Kidney (tissue), 14 donors: ENCODE data around the gene EPS8L1. TPM values are rescaled to one million over a fixed set of nuclear protein-coding genes. Genes with fewer than 3 reads are reported as not detected.
"Not testable (repeated sequence)": the region's sequence is repeated elsewhere in the genome, so short reads cannot be mapped to it uniquely, and the experiment has no call there.

ENCODE experiments used
- DNase-seq, 5 donors: peaks; one replicate each; pipeline ENCODE4 v3.0.0-alpha.2; 2013 to 2020
- FAIRE-seq: peaks from 2 replicates; lab custom pipeline; 2012; peaks lifted over from hg19 to GRCh38; lab: Jason Lieb, UNC
- H3K27ac ChIP-seq, 2 donors: one replicate each; pipeline ENCODE4 v1.7.0; 2013; ENCODE audit warnings: low read depth in 2 of 2, low read length in 2 of 2, inconsistent platforms in 1 of 2
- H3K27me3 ChIP-seq: one replicate; pipeline ENCODE4 v1.7.1; 2013; ENCODE audit warnings: low read length, inconsistent platforms; ENCODE audit not compliant: control insufficient read depth, insufficient read depth
- H3K36me3 ChIP-seq, 3 donors: one replicate each; pipeline versions ENCODE4 v1.7.0 to v1.7.1; 2013; ENCODE audit warnings: low read length in 3 of 3, control low read depth in 1 of 3, inconsistent platforms in 1 of 3; ENCODE audit not compliant: insufficient read depth in 3 of 3, control insufficient read depth in 2 of 3
- H3K4me1 ChIP-seq, 3 donors: one replicate each; pipeline versions ENCODE4 v1.7.0 to v1.7.1; 2013; ENCODE audit warnings: low read length in 3 of 3, inconsistent platforms in 1 of 3, low read depth in 1 of 3; ENCODE audit not compliant: control insufficient read depth in 2 of 3, insufficient read depth in 2 of 3
- H3K4me3 ChIP-seq, 3 donors: one replicate each; pipeline versions ENCODE4 v1.7.0 to v1.8.1; 2013; ENCODE audit warnings: low read length in 3 of 3, control low read depth in 1 of 3, inconsistent platforms in 1 of 3
- H3K9ac ChIP-seq, 3 donors: one replicate each; pipeline versions ENCODE4 v1.7.0 to v1.7.1; 2013; ENCODE audit warnings: low read length in 3 of 3, control low read depth in 1 of 3, inconsistent platforms in 1 of 3
- H3K9me3 ChIP-seq, 3 donors: one replicate each; pipeline versions ENCODE4 v1.7.0 to v1.7.1; 2013; ENCODE audit warnings: low read length in 3 of 3, control low read depth in 1 of 3, inconsistent platforms in 1 of 3; ENCODE audit not compliant: control insufficient read depth in 2 of 3, insufficient read depth in 1 of 3
- CTCF ChIP-seq: IDR thresholded peaks from 3 replicates; pipeline ENCODE4 v1.5.1; 2012; ENCODE audit warnings: mild to moderate bottlenecking, moderate library complexity, borderline replicate concordance; ENCODE audit not compliant: insufficient read depth; ENCODE audit errors: extremely low read depth
- intact Hi-C: fragments of 100-400 bp; cut with DNase I; formaldehyde crosslinking; loops from one replicate; pipeline ENCODE4 v1.11.1; 2022
- polyA plus RNA-seq: library from polyadenylated mRNA; stranded (reverse); fragments of 350-450 nt; fragmentation: Illumina TruSeq; extraction: RNeasy Lipid Tissue Mini Kit (QIAGEN cat#74804); gene quantifications from one replicate; pipeline ENCODE4 v1.2.3, GENCODE V29; 2014; ENCODE audit warnings: low read depth, low replicate concordance; ENCODE audit not compliant: insufficient read depth
- total RNA-seq: library from RNA; stranded (reverse); fragmentation: NEBNext Ultra II Directional; extraction: Animal tissue kit (Norgen Biotek cat#: 25700); gene quantifications from one replicate; pipeline ENCODE4 v1.2.1, GENCODE V29; 2021
- donor health status: control.
- donor health status: control.
- donor health status: control.
- donor health status: control.
- donor health status: control.
- donor health status: DM: yes; HTN: yes; CAD: no.
- donor health status: Normal renal cell carcinoma (clear cell type).

The EPS8L1 gene
- total and polyA plus RNA-seq, 2 donors from 2014 or later, result 45.4 to 95.0 TPM

DNA sequence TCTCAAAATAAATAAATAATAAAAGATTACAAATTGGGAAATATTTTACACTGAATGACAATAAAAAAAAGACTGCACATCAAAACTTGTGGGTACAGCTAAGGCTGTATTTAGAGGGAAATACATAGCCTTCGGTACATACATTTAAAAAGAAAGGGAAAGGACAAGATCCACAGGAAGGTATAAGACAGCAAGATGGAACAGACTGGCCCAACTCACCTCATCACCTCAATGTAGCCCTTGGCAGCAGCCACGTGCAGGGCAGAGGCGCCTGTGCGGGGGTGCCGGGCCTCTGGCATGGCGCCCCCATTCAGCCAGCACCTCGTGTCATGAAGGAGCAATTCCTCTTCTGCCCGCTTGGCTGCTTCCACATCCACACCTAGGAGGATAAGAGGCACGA lies 27.5 kb downstream of the EPS8L1 start:
- no peak overlapping the region for H3K9ac ChIP-seq
- no peaks in the 10 kb centered on the region for H3K4me1 ChIP-seq
- H3K4me3 ChIP-seq, result no peak overlapping the region
- FAIRE-seq (no peak), DNase-seq (no peak)
- intact Hi-C loops, result no loop called here
- no peak for TF ChIP-seq CTCF
- no peaks in the 10 kb centered on the region for H3K9me3 ChIP-seq
- peaks cover 2 to 12% (median 5%) of the 10 kb centered on the region in 3 donors for H3K36me3 ChIP-seq
- no peak overlapping the region for H3K27ac ChIP-seq
- H3K27me3 ChIP-seq, result no peaks in the 10 kb centered on the region

DNA sequence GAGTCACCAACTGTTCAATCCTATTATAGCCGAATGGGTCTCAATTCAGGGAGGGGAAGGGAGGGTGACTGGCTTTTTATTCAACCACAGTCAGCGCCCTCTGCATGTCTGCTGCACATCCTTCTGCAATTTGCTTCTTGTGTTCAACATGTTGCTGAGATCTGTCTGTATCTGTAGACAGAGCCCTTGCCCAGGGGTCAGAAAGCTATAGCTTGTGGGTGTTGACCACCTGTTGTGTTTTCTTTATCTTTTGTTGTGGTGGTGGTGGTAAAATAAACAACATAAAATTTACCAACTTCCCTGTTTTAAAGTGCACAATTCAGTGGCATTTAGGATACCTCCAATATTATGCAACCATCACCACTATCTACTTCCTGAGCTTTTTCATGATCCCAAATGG lies 29.6 kb downstream of the EPS8L1 start:
- no peak for TF ChIP-seq CTCF
- intact Hi-C loops, result no loop called here
- no peaks in the 10 kb centered on the region for H3K27me3 ChIP-seq
- H3K4me3 ChIP-seq, result no peak overlapping the region
- H3K9ac ChIP-seq, result no peak overlapping the region
- H3K36me3 ChIP-seq, result peaks cover 2 to 17% (median 9%) of the 10 kb centered on the region in 3 donors
- H3K9me3 ChIP-seq, result no peaks in the 10 kb centered on the region
- no peak for FAIRE-seq
- no peak for DNase-seq
- H3K27ac ChIP-seq, result no peak overlapping the region
- H3K4me1 ChIP-seq, result no peaks in the 10 kb centered on the region

GRCh38 chr19:55106591-55106990 lies 30.9 kb downstream of the EPS8L1 start:
- no peak for FAIRE-seq
- intact Hi-C loops, result no loop called here
- Histone ChIP-seq H3K36me3 (peaks cover 2 to 17% (median 9%) of the 10 kb centered on the region in 3 donors), H3K9ac (no peak overlapping the region), H3K27ac (no peak overlapping the region), H3K27me3 (no peaks in the 10 kb centered on the region), H3K4me1 (no peaks in the 10 kb centered on the region), H3K4me3 (no peak overlapping the region), H3K9me3 (no peaks in the 10 kb centered on the region)
- peak in 1 of 5 donors; percentile 37 for DNase-seq
- TF ChIP-seq CTCF, result no peak

GRCh38 chr19:55107252-55107651 lies 31.6 kb downstream of the EPS8L1 start:
- DNase-seq, H3K4me1 ChIP-seq, H3K4me3 ChIP-seq, intact Hi-C loops, FAIRE-seq, H3K9me3 ChIP-seq, H3K27me3 ChIP-seq, H3K27ac ChIP-seq, H3K9ac ChIP-seq: not testable (repeated sequence)
- peaks cover 2 to 14% (median 9%) of the 10 kb centered on the region in 3 donors for H3K36me3 ChIP-seq
